22Rv1 (cell line): ENCODE data around the gene ZC3H12C.

Experiments used
- H3K27ac ChIP-seq: fragments of 450-650 bp; 2 replicates; pipeline ENCODE4 v1.5.1; 2017
- ZFX ChIP-seq: fragments of 450-650 bp; IDR thresholded peaks from 2 replicates; pipeline ENCODE4 v1.6.1; 2017; ENCODE audit warnings: antibody characterized with exemption, borderline replicate concordance
- TF ChIP-seq, protein P1 (sequence below): fragments of 450-650 bp; IDR thresholded peaks from 2 replicates; pipeline ENCODE4 v1.5.1; 2017; ENCODE audit warnings: mild to moderate bottlenecking

The ZC3H12C gene

DNA sequence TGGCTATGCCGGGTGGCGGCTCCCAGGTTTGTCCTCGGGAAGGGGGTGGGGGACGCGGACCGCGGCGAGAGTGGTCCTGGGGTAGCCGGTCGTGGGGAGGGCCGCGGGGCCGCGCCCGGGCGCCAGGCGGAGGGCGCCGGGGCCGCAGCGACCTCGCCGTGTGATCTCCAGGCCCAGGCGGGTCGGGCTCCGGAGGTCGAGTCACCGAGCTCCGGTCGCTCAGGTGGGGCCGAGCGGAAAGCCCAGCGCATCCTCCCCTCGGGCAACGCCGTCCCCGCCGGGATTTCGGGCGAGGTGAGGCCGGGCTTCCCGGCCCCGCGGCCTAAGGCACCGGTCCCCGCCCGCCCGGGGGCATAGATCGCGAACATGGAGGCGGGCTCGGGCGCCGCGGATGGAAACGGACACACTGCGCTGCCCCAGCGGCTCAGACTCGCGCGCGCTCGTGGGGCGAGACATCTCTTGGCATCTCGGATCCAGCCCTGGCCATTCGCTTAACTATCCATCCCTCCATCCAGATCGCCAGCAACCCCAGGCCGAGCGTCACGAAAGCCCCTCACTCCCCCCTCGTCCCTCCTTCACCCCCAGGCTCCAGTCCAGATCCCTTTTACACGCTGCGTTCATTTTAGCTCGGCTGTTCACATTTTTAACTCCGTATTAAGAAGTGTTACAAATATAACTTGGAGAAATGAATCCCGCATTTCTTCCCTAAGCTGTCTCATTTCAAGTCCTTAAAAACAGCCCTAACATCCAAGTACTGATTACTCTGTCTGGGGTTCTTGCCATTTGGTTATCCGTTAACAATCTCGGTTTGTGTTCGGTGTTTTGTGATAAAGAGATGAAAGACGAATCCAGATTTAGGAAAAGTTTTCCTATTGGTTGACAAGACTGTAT, 460 bp downstream of the ZC3H12C start:
- peak overlapping the region; percentile 73 for H3K27ac ChIP-seq

DNA sequence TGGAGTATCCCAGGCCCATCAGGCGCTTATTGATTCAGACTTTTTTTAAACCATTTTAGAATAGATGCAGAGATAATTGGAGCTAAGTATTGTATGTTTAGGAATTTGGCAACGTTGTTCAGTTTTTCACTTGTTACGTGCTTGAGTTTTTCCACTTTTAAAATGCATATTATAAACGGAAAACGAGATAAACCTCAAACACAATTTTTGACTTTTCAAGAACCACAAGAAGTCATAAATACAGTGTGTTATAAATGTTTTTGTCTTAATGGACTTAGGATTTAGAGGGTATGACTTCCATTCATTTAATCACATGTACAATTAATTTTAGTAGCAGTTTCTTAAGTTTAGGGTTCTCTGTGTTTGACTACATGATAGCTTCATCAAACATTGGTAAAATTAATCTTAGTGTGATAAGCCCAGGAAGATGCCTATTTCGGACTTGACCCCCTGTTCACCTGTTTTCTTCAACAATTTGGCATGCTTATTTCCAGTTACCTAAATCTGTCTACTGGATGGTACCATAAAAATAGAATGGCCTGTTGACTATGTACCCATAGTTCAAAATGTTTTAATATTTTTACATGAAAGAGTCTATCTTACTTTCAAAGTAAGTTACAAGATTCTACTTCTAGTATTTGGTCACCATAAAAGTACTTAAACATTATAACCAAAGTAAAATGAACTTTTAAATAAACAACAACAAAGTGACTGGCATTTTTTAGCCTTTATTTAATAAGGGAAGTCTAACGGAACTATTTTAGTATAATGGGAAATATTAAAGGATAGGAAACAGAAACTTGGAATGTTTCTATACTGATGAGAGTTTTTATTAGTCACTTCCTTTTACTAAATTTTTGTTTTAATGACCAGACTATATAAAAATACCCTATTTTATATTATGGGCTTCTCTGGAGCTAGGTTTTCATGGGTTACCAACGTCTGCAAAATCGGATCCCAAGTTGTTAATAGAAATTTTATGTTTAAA, 1.4 kb downstream of the ZC3H12C start:
- no peak for TF ChIP-seq ZFX
- TF ChIP-seq, protein P1, sequence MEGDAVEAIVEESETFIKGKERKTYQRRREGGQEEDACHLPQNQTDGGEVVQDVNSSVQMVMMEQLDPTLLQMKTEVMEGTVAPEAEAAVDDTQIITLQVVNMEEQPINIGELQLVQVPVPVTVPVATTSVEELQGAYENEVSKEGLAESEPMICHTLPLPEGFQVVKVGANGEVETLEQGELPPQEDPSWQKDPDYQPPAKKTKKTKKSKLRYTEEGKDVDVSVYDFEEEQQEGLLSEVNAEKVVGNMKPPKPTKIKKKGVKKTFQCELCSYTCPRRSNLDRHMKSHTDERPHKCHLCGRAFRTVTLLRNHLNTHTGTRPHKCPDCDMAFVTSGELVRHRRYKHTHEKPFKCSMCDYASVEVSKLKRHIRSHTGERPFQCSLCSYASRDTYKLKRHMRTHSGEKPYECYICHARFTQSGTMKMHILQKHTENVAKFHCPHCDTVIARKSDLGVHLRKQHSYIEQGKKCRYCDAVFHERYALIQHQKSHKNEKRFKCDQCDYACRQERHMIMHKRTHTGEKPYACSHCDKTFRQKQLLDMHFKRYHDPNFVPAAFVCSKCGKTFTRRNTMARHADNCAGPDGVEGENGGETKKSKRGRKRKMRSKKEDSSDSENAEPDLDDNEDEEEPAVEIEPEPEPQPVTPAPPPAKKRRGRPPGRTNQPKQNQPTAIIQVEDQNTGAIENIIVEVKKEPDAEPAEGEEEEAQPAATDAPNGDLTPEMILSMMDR, result no peak
- no peak overlapping the region for H3K27ac ChIP-seq

More for the DNA sequence above, 460 bp downstream of the ZC3H12C start:
- TF ChIP-seq, protein P1, result no peak
- no peak for TF ChIP-seq ZFX

DNA sequence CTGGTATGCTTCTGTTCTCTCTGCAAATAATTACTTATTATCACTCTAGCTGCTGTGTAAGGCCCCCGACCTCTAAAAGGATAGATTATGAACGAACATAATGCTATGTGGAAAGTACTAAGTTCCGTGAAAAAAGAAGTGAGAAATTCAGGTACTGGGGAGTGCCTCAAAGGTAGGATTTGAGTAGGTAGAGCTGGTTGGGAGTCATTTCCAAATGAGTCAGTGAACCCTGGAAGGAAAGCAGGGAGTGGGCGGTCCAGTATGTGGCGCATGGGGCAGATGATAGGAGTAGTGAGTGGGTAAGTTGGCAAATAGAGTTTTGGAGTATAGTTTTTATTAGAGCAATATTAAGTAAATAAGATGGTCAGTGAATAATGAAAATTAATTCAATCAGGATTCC, 2.4 kb downstream of the ZC3H12C start:
- no peak overlapping the region for H3K27ac ChIP-seq
- no peak for TF ChIP-seq ZFX
- TF ChIP-seq, protein P1, result no peak

DNA sequence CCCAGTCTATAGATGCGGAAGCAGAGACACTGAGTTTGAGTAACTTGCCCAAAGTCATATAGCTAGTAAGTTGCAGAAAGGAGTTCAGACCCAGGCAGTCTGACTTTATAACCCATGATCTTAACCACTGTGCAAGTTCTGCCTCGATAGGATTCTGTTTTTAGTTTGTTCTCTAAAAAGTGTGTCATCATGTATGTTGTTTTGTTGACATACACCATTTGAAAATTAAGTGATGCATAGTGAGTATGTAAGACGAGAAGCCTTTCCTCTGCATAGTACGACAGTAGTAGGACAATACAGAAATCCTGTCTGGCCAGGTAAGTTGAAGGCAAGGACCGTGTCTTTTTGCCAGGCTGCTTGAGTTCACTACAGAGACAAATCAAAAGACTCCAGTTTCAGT, 3.3 kb downstream of the ZC3H12C start:
- H3K27ac ChIP-seq, result no peak overlapping the region
- TF ChIP-seq, protein P1, result no peak
- no peak for TF ChIP-seq ZFX

DNA sequence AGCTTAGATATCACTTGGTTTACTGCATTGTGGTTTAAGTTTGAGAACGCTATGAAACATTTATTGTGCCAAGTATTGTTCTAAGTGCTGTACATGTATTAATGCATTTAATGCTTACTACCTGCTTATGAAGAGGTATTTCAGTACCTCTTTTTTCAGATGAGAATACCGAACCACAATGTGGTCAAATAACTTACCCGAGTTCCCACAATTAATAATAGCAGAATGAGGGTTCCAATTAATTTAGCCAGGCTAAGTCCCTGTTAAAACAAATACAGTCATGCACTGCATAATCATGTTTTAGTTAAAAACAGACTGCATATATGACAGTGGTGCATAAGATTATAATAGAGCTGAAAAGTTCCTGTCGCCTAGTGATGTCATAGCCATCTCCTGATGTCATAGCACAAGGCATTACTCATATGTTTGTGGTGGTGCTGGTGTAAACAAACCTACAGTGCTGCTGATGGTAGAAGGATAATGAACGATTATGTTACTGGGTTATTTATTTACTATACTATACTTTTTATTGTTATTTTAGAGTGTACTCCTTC, 4.3 kb downstream of the ZC3H12C start:
- no peak overlapping the region for H3K27ac ChIP-seq
- no peak for TF ChIP-seq ZFX
- TF ChIP-seq, protein P1, result no peak

DNA sequence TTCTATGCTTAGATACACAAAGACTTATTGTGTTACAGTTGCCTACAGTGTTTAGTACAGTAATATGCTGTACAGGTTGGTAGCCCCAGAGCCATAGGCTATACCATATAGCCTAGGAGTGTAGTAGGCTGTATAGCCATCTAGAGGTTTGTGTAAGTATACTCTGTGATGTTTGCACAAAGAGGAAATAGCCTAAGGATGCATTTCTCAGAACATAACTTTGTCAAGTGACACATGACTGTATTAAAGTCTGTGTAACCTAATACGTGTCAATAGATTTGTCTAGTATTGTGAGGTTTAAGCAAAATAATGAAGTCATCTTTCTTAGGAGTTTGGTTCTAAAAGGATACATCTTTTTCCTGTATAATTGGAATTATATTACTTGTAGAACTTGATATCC, 5.5 kb downstream of the ZC3H12C start:
- no peak overlapping the region for H3K27ac ChIP-seq
- TF ChIP-seq ZFX, result no peak
- TF ChIP-seq, protein P1, result peak; percentile 15; the same call in 1 of the 2 replicates
